Astrocyte (in vitro differentiated cells and primary cell): ENCODE data around the gene PRDM15. TPM values are rescaled to one million over a fixed set of nuclear protein-coding genes. Genes with fewer than 3 reads are reported as not detected.

Experiments used
- DNase-seq: peaks from one replicate; pipeline ENCODE4 v3.0.0-alpha.2; 2010; ENCODE audit warnings: low read depth
- FAIRE-seq: peaks from 2 replicates; lab custom pipeline; 2011; peaks lifted over from hg19 to GRCh38; lab: Jason Lieb, UNC
- H2AFZ ChIP-seq: 2 replicates; pipeline ENCODE4 v1.6.0; 2012; ENCODE audit warnings: low read depth, low read length, inconsistent platforms
- H3K27ac ChIP-seq: 2 replicates; pipeline ENCODE4 v1.5.1; 2011; ENCODE audit warnings: low read depth, low read length, inconsistent platforms
- H3K27me3 ChIP-seq: 2 replicates; pipeline ENCODE4 v1.6.0; 2011; ENCODE audit warnings: low read length, inconsistent platforms; ENCODE audit not compliant: insufficient read depth
- H3K36me3 ChIP-seq: 2 replicates; pipeline ENCODE4 v1.5.1; 2011; ENCODE audit warnings: low read length, inconsistent platforms; ENCODE audit not compliant: insufficient read depth
- H3K4me1 ChIP-seq: 2 replicates; pipeline ENCODE4 v1.5.1; 2011; ENCODE audit warnings: low read length, inconsistent platforms; ENCODE audit not compliant: insufficient read depth
- H3K4me2 ChIP-seq: 2 replicates; pipeline ENCODE4 v1.6.0; 2012; ENCODE audit warnings: low read length, inconsistent platforms
- H3K4me3 ChIP-seq: 2 replicates; pipeline ENCODE4 v1.5.1; 2011; ENCODE audit warnings: low read depth, mild to moderate bottlenecking, low read length, inconsistent platforms; ENCODE audit not compliant: insufficient read depth
- H3K79me2 ChIP-seq: 2 replicates; pipeline ENCODE4 v1.6.0; 2012; ENCODE audit warnings: mild to moderate bottlenecking, low read length, inconsistent platforms; ENCODE audit not compliant: insufficient read depth
- H3K9ac ChIP-seq: 2 replicates; pipeline ENCODE4 v1.6.0; 2012; ENCODE audit warnings: mild to moderate bottlenecking, low read length, inconsistent platforms
- H3K9me3 ChIP-seq: 2 replicates; pipeline ENCODE4 v1.5.1; 2012; ENCODE audit warnings: low read depth, mild to moderate bottlenecking, low read length, inconsistent platforms; ENCODE audit not compliant: insufficient read depth
- H4K20me1 ChIP-seq: 2 replicates; pipeline ENCODE4 v1.6.0; 2012; ENCODE audit warnings: low read length, inconsistent platforms; ENCODE audit not compliant: insufficient read depth
- H3K27ac Mint-ChIP-seq: one replicate; pipeline ENCODE4 v1.8.0; 2021; ENCODE audit warnings: mild to moderate bottlenecking, mixed read lengths; ENCODE audit not compliant: unreplicated experiment
- H3K27me3 Mint-ChIP-seq: one replicate; pipeline ENCODE4 v1.8.0; 2021; ENCODE audit warnings: low read depth, mixed read lengths; ENCODE audit not compliant: unreplicated experiment
- H3K36me3 Mint-ChIP-seq: one replicate; pipeline ENCODE4 v1.8.0; 2021; ENCODE audit warnings: low read depth, mixed read lengths; ENCODE audit not compliant: unreplicated experiment
- H3K4me1 Mint-ChIP-seq: one replicate; pipeline ENCODE4 v1.8.0; 2021; ENCODE audit warnings: low read depth, mixed read lengths; ENCODE audit not compliant: unreplicated experiment
- H3K4me3 Mint-ChIP-seq: one replicate; pipeline ENCODE4 v1.8.0; 2021; ENCODE audit warnings: mild to moderate bottlenecking, moderate library complexity, mixed read lengths; ENCODE audit not compliant: unreplicated experiment
- H3K9me3 Mint-ChIP-seq: one replicate; pipeline ENCODE4 v1.8.0; 2021; ENCODE audit warnings: mild to moderate bottlenecking, mixed read lengths; ENCODE audit not compliant: unreplicated experiment
- CTCF ChIP-seq: IDR thresholded peaks from 2 replicates; pipeline ENCODE4 v1.5.1; 2011; ENCODE audit warnings: low read depth, mild to moderate bottlenecking, inconsistent platforms, low read length, moderate library complexity; ENCODE audit not compliant: insufficient read depth
- EZH2 ChIP-seq: IDR thresholded peaks from 2 replicates; pipeline ENCODE4 v1.6.1; 2012; ENCODE audit warnings: mild to moderate bottlenecking, low read length, inconsistent platforms; ENCODE audit not compliant: insufficient read depth
- total RNA-seq: library from RNA; stranded (reverse); gene quantifications from 2 replicates; pipeline ENCODE4 v1.2.1, GENCODE V29; 2021

The PRDM15 gene
- total RNA-seq, 1 donor from 2014 or later: 6.8 TPM

DNA sequence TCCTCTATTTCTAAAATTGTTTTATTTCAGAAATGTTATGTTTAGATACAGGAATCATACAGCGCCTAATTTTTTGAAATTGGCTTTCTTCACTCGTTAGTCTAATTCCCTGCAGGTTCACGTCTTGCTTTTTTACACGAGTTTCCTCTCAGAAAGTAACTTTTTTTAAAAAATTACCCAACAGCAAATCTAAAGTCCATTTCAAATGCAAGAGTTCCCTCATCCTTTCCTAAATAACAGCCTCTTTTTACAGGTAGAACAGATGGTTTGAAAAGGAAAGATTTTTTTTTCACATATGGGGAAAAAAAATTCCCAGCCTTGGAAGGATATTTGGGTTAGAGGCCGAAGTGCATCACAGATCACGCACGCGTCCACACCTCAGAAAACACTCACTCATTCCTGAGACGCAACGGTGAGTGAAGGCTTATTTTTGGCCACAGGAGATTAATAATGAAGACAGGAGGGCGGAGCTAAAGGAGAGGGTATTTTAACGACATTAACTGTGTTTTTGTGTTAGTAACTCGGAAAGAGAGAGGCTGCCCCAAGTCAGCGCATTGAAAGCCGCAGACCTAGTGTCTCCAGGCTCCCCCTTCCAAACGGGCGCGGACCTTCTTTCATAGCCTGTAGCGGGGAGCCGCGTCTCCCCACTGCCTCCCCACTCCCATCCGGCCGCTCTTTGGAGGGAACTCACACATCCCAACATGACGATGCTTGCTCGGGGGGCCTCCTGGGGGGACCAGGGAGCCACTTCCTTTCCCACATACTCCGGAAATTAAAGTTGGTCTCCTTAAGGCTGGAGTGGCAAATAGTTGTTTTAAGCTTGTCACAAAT lies 111.3 kb downstream of the PRDM15 start:
- Histone ChIP-seq H2AFZ (no peak overlapping the region), H3K27ac (peak overlapping the region; percentile 62), H4K20me1 (peaks cover 3% of the 10 kb centered on the region), H3K4me3 (peak overlapping the region; percentile 56), H3K79me2 (peaks cover 3% of the 10 kb centered on the region), H3K4me1 (peaks cover 21% of the 10 kb centered on the region), H3K36me3 (no peaks in the 10 kb centered on the region), H3K27me3 (peaks cover 42% of the 10 kb centered on the region), H3K4me2 (peak overlapping the region; percentile 88), H3K9me3 (no peaks in the 10 kb centered on the region), H3K9ac (peak overlapping the region; percentile 76)
- H3K4me3 Mint-ChIP-seq: peak overlapping the region; percentile 78
- TF ChIP-seq CTCF (no peak), EZH2 (no peak)
- peaks cover 79% of the 10 kb centered on the region for H3K27me3 Mint-ChIP-seq
- DNase-seq (no peak), FAIRE-seq (no peak)
- peaks cover 18% of the 10 kb centered on the region for H3K9me3 Mint-ChIP-seq
- peaks cover 9% of the 10 kb centered on the region for H3K4me1 Mint-ChIP-seq
- H3K27ac Mint-ChIP-seq: no peak overlapping the region
- H3K36me3 Mint-ChIP-seq: peaks cover 3% of the 10 kb centered on the region

GRCh38 chr21:41766883-41767605 lies 112.1 kb downstream of the PRDM15 start, which contains the start of gene RIPK4:
Gene RIPK4, minus strand, starts transcription at chr21:41767052. Its CDS starts 11 bp downstream, at chr21:41767041.
- Mint-ChIP-seq H3K36me3 (peaks cover 3% of the 10 kb centered on the region), H3K4me3 (peak within 1 kb of the TSS; percentile 78), H3K4me1 (peaks cover 13% of the 10 kb centered on the region), H3K27ac (peak within 1 kb of the TSS; percentile 7), H3K9me3 (peaks cover 18% of the 10 kb centered on the region), H3K27me3 (peaks cover 75% of the 10 kb centered on the region)
- peak within 1 kb of the TSS; percentile 2 for H3K27ac ChIP-seq
- TF ChIP-seq CTCF (no peak), EZH2 (no peak)
- no peak for DNase-seq
- H3K79me2 ChIP-seq: peaks cover 3% of the 10 kb centered on the region
- H3K4me2 ChIP-seq: peak within 1 kb of the TSS; percentile 88
- H3K4me1 ChIP-seq: peaks cover 24% of the 10 kb centered on the region
- H3K9me3 ChIP-seq: no peaks in the 10 kb centered on the region
- H2AFZ ChIP-seq: peak within 1 kb of the TSS; percentile 39
- peak within 1 kb of the TSS; percentile 76 for H3K9ac ChIP-seq
- peaks cover 42% of the 10 kb centered on the region for H3K27me3 ChIP-seq
- FAIRE-seq: no peak
- peaks cover 3% of the 10 kb centered on the region for H4K20me1 ChIP-seq
- H3K36me3 ChIP-seq: no peaks in the 10 kb centered on the region
- peak within 1 kb of the TSS; percentile 56 for H3K4me3 ChIP-seq
